A172 (cell line): ENCODE measurements around the gene CELF4. TPM values are rescaled to one million over a fixed set of nuclear protein-coding genes. Genes with fewer than 3 reads are reported as not detected.

Experiments used
- DNase-seq: peaks from one replicate; pipeline ENCODE4 v3.0.0-alpha.2; 2015; ENCODE audit warnings: low spot score
- total RNA-seq: library from RNA; depleted of rRNA; stranded (reverse); fragments of >200 nt; shearing (Covaris generic); gene quantifications from 2 replicates; pipeline ENCODE4 v1.2.3, GENCODE V29; 2014

The CELF4 gene
- total RNA-seq, 1 experiment from 2014 or later: not detected

DNA sequence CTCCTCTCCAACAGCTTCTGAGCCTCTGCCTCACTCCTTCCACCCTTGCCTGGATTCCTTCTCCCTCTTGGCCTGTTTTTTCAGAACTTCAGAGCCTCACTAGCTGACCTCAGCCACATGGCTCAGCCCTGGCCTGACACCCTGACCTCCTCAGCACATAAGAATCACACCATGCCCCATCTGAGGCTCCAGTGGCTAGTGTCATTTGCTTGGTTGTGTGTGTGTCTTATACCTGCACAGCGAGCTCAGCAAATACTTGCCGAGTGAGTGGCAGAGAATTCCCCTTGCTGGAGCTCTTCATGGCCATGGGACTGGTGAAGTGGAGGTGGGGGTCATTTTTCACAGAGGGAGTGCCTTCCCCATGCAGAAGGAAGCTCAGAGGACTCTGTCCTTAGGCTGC is 70.2 kb downstream of the CELF4 start:
- no peak for DNase-seq

DNA sequence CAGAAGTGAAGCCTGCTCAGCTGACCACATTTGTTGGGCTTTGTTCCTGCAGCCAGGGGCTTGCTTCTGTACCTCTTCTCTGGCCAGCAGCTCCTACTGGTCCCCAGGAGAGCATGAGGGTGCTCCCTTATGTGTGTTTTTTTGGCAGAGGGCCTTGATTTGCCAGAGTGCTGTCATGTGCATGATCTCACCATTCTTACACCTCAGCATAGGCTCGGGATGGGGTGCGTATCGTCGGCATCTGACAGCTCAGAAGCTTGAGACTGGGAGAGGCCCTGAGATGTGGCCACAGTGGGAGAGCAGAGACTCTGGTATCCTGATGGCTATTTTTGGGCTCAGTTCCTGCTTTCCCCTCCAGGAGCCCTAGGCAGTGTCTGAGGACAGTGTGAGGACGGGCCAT is 71.2 kb downstream of the CELF4 start:
- DNase-seq: no peak

DNA sequence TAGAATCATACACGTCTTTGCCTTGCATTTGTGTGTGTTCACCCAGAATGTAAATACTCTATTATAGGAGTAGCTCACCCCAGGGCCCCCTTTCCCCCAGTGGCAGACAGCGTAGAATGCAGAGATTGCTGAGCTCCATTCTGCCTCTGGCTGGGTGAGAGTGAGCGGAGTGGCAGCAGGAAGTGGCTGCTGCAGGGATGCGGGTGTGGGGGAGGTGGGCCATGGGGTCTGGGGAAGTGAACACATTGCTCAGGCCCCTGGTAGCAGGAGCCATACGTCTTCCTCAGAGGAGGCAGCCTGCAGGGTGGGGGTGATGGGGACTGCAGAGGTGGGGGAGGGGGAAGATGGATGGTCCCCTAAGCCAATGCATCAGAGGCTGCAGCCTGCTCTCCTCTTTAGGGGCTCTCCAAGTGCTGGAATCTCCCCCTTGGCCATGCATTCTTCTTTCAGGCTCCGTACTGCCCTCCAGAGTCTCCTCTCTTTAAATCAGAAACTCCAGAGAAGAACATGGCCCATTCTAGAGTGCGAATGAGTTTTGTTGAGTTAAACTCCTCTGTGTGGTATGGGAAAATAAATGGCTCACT is 72.2 kb downstream of the CELF4 start:
- DNase-seq: no peak

DNA sequence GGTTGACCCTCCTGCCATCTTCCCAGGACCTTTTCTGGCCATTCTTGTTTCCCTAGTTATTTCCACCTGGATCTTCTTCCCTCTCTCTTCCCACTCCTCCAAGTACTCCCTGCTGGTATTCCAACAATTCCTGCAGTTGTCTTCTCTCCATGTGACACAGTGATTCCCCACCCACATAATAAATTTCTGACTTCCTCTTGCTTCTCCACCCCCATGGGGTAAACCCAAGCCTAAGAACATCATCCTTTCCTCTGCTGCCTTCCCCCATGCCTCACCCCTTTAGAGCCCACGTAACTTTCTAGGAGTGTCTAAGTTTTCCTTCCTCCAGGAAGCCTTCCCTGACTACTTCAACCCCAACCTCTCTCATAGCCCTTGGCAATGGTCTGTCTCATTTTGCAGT is 72.6 kb downstream of the CELF4 start:
- DNase-seq: no peak

DNA sequence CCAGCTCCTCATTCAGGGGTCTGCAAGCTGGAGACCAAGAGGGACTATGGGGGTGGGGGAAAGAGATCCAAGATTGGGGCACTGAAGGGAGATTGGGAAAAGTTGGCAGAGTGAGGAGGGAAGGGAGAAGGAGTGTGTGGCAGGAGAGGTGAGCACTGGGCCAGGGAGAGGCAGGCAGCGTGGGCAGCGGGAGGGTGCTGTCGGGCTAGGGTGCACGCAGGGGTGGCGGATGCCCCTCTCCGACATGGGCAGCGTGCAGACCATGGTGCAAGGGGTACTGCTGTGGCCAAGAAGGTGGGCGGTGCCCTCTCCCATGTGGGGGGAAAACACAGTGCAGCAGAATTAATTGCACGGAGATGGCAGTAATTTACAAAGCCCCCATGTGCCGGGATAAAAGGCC is 74.1 kb downstream of the CELF4 start:
- no peak for DNase-seq

DNA sequence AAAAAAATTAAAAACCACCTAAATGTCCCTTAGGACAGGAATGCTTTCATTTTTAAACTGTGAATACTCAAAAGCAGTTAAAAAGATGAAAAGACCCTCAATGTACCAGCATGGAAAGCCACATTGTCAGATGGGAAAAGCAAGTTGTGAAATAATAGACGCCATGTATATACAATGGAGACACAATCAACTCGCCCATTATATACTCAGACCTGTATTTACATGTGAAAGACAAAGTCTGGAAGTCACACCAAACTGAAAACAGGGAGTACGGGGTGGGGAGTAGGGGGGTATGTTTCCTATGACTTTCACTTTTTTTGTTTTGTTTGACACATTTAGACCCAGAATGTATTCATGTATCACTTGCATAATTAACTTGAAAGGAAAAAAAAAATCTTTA is 75.6 kb downstream of the CELF4 start:
- no peak for DNase-seq

DNA sequence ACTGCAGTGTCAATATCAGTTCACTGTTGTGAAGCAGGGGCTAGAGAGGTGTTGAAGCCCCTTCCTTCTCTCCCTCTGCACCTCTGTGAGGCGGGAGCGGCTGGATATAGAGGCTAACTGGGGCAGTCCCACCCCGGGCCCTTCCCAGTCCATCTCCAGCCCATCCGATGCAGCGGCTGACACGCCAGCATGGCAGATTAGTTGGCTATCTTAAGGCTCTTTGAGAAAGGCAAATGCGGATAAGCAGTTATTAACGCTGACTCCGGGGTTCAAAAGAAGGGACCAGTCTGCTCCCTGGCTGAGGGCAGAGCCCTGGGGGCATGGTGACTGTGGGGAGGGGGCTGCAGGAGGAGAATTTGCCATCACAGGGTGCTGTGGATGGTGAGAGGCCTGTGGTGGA is 76.6 kb downstream of the CELF4 start:
- no peak for DNase-seq

DNA sequence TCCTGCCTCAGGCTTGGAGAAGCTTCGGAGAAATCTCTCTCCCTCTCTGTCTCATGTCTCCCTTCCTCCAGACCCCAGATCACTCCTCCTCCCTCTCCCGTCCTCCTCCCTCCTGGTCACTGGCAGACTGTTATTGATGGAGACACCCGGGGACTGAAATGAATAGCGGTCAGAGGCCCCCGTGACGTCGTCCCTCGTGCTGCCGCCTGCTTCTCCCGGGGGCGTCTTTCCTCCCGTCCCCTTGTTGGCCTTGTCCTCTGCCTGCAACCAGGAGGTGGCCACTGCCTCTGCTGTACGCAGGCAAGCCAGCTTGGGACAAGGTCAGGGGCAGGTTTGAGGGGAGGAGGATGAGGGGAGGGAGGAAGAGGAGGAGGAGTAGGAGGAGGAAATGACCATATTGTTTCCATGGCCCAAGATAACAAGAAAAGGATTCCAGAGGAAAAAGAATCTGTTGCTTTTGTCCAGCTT is 78.2 kb downstream of the CELF4 start:
- no peak for DNase-seq

DNA sequence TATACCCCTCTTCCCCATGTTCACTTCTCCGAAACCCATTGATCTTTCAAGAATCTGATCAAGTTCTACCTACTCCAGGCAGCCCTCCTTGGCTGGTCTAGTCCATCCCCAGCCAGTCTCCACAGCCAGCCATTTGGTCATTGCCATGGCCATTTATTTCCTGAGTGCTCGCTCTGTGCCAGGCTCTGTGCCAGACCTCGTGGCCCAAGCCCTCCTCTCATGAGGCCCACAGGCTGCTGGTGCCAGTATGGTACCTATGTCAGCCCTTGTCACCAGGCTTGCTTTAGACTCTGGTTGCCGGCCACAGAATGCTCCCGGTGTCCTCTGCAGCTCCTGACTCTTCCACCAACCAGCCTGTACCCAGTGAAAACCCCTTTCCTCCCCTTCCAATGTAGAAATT is 78.8 kb downstream of the CELF4 start:
- no peak for DNase-seq

DNA sequence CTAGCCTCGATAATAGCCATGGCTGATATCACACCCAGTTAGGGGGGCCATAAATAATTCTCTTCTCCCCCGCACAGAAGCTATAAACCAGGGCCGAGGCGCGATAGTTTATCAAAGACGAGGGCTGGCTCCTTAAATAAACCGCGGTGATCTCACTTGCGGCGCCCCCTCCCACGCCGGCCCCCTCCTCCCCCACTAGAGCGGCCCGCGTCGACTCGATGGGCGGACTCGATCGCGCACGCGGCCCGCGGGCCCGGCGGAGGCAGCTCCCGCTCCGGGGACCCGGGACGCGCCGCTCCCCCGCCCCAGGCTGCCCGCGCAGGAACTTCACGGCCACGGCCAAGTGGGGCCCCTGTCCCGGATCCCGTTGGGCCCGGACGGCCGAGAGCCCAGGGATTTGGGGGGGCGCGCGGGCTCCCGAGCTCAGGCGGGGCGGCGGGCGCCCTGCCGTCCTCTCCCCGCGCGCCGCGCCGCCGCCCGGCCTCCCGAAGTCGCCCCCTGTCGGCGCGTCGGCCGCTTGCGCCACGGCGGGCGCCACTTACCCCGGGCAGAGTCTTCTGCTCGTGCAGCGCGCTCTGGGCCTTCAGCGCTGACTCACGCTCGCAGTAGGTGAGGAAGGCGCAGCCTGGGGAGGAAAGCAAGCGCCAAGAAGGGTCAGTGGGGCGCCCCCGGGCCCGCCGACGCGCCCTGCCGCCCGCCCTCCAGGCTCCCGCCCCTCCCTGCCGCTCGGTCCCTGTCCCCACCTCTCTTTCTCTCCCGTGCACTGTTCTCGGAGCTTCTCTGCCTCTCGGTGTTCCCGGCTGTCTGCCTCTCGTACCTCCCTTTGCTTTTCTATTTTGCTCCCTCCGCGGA is 80.4 kb downstream of the CELF4 start:
- DNase-seq: no peak

DNA sequence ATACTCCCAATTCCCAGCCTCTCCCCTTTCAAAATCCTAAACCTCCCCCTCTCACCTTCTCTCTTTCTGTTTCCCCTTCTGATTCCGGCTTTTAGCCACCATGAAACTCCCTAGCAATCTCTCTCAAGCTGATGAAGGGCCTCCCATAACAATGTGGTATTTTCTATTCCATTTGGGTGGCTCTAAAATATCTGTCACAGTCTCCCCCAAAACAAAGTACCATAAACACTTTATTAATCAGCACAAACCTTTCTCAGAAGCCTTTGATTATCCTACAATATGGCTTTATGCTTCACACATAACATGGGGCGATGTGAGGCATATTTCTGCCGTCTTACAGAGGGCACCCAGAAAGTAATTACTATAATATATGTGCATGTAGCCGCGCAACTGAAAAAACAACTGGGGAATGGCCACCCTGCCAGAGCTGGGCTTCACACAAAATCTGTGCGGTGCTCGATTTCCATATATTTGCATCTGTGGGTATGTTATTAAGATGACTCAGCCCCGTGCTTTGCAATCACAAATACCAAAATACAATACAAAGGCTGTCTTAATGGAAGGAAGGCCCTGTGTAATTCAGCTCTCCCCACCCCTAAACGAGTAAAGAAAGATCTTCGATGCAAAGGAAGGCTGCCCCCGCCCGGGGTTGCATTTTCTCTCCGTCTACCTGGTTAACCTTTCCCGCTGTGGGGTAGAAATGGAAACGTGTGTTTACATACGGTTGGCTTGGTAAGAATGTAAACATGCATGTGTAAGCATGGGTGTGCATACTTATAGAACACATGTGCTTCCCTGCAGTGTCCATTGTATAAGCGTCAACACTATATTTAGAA is 81.4 kb downstream of the CELF4 start:
- no peak for DNase-seq

DNA sequence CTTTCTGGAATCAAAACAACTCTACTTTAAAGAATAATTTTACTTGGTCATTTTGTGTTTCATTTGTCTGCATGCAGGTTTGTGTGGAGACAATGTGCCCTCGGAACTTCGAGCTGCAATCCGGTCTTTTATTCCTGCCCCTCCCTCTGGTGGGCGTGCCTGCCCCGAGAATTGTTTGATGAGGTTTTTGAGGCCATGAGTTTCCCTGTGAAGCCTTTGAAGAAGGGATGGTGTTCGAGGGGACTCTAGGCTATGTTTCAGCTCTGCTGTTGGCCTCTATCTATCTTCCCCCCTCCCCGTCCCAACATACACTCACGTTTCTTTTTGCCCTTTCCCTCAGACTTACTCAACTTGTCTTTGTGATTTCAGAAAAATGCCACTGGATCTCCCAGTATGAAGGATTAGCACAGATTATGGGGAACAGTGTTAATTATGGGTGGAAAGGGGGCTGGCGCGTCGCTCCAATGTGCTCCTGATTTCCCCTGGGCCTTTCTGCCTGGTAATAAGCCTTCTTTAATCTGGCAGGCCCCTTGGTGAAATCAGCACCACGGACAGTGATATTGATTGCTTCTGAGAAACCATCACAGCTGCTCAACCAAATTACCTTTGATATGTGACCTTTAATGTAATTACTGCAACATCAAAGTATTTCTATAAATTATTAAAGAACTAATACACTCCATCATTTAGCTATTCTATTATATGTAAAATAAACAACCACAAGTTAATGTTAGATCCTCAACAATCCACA is 82.2 kb downstream of the CELF4 start:
- peak; percentile 11 for DNase-seq

DNA sequence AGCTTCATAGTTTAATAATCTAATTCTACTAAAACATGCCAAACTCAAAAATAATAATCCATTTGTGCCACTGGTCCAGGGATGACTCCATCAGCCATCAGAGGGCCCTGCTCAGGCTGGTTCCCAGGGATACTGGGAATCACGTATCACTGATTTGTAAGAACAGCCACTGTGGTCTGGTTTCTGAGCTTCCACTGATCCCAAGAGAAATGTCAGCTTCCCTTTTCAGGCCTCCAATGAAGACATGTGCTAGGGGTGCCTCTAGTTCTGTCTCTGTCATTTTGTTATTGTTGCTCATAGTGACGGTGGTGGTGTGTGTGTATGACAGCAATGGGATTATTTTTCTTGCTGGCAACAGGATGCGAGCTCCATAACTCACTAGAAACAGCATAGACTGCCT is 83.2 kb downstream of the CELF4 start:
- no peak for DNase-seq

DNA sequence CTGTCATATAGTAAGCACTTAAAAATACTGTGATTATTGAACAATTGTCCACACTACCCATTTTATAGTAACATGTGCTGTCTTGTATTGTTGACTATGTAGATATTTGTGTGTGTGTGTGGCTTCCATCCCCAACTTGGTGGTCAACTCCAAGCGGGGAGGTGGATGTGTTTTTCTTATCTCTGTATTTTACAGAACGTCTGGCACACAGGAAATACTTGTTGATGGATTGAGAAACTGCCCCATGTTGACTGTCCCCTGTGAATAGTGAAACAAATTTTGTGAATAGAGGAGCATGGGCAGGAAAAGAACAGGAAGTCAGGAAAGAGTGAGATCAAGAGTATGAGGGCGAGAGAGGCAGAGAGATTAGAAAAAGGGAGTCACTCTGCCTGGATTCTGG is 83.6 kb downstream of the CELF4 start:
- no peak for DNase-seq

DNA sequence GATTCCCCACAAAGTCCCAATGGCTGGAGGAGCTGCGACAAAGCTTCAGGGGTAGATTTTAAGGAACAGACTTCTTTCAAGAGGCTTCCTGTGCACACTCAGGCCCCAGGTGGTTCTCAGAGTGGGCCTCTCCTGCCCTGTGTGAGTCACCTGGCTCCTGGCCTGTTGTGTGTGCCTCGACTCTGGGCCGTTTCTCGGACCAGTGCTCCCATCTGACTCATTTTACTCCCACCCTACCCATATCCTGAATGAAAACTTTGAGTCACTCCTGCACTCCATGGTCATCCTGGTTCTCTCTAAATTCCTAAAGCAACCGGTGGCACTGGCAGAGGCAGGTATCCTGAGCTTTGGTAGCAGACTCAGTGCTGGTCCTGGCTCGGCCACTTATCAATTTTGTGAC is 84.1 kb downstream of the CELF4 start:
- DNase-seq: peak; percentile 6

DNA sequence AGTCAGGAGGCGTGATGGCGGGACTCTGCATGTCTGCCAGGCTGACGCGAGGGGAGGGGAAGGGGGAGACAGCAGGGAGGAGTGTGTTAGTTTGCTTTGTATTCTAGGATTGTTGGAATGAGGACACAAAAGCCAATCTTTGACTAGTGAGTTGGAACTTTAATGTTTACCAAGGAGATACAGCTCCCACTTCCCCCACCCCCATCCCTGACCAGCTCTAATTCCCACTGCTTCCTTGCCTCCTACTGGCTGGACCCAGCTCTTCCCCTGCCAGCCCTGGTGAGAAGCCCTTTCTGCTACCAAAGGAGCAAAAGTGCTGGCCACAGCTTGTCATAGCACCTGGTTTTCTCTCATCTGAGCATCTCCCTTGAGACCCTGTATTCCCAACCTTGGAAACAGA is 84.5 kb downstream of the CELF4 start:
- DNase-seq: no peak

DNA sequence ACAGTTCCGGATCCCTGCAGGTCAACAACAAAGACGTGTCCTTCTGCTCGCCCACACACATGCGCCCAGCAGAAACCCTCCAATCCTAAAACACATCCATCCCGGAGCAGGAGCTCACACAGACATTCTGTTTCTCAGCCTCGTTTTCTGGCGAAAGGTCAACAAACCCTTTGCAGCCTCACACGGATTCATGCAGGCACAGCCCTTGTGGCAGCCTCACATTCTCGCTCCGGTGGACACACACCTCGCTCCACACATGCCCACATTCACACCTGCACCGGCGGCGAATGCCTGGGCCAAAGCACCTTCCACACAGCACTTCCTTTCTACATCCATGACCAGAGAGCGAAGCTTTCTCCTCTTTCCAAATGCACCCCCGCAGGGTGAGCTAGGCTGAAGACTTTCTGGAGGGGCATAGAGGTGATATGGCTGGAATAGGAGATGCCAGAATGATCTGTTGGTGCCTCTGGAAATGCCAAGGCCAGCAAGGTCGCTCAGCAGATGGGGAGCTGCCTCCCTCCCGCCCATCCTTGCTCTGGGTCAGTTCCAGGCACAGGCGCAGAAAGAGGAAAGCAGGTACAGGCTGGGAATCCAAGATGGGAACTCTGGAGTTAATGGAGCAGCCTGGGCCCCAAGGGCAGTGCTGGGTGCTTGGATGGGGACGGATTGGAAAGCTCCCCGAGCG is 88.8 kb downstream of the CELF4 start:
- DNase-seq: no peak

DNA sequence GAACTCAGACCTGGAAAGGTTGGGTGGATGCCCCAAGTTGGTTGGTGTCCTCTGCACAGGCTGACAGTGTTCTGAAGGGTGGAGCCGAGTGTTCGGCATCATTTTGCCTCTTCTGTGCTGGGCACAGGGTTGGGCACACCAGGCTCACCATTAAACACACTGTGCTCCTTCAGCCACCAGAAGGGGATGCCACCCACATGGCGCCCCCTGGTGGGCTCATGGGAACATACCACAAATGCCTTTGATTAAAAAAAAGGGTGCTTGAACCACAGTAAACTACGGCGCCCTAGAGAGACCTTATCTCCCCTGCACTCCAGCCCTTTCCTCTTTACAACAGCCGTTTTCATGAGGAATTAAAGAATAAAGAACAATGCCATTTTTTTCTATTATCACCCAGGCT is 89.4 kb downstream of the CELF4 start:
- no peak for DNase-seq

DNA sequence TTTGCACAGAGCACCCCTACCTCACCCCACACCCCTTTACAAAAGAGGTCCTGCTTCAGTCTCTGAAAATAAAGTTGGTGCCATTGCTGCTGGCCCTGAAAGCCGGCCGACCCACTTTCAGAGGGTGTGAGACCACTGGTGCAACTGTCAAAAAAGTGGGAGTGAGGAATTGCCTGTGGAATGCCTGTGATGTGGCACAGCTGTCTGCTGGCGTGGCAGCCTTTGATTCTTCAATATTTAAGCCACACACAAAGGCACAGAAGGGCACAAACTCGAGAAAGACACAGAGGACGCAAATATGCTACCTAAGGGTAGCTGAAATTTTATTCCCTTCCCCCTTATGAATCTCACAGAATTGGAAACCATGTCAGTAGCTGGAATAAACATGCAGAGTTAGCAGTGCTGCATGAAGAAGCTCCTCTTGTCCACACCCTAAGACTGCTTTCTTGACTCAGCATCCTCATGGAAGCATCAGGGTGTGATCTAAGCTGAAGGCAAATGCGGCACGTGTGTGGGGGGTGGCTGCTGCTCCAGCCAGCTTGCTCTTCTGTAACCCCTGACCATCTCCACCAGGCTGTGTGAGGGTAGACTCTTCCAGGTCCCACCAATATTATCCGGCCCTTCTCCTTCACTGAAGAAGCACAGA is 92.3 kb downstream of the CELF4 start:
- no peak for DNase-seq

DNA sequence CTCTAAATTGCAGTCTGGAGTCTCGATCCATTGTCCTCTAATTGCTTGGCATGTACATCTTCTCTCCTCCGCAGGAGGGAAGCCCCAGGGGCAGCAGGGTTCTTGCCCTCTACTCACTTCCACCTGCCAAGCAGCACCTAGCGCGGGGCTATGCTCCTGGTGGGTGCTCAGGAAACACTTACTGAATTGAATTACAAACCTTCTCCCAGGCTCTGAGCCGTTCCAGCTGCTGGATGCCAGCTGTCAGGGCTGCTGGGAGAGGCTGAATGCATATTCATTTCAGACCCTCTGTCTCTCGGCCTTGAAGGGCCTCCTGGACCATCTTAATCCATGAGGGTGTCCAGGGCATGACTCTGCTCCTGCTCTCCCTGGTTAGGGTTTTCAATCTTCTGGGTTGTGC is 94.0 kb downstream of the CELF4 start:
- DNase-seq: no peak

DNA sequence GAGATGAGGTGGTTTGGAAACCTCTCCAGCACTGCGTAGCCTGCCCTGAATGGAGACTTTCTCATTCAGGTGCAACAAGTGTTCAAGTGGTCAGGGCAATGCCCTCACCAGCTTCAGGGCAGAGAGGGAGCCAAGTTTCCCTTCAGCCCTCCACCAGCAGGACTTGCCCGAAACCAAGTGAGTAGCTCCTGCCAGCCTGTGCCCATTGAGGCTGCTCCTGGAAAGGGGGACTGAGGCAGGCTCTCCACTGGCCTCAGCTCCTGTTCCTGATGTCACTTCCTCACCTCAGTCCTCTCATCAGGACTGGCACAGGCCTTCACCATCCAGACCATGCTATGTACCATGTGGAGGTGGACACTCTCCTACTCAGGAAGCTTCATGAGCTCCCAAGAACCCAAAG is 94.6 kb downstream of the CELF4 start:
- no peak for DNase-seq
